GM23248 (cell line): ENCODE data around the gene ENTREP3. TPM values are rescaled to one million over a fixed set of nuclear protein-coding genes. Genes with fewer than 3 reads are reported as not detected.

Experiments used
- DNase-seq: peaks from one replicate; pipeline ENCODE4 v3.0.0-alpha.2; 2015
- H2AFZ ChIP-seq: fragments of 200-600 bp; sonication (generic); 2 replicates; pipeline ENCODE4 v1.6.1; 2016; ENCODE audit warnings: antibody characterized with exemption
- H3F3A ChIP-seq: fragments of 200-600 bp; sonication (generic); 2 replicates; pipeline ENCODE4 v1.6.1; 2016; ENCODE audit warnings: mild to moderate bottlenecking, antibody characterized with exemption, mixed run types; ENCODE audit not compliant: insufficient read depth
- H3K27ac ChIP-seq: fragments of 200-600 bp; sonication (generic); 2 replicates; pipeline ENCODE4 v1.5.1; 2016; ENCODE audit warnings: mild to moderate bottlenecking
- H3K27me3 ChIP-seq: fragments of 200-600 bp; sonication (generic); replicated peaks from 2 replicates; pipeline ENCODE4 v1.6.1; 2016; ENCODE audit warnings: mild to moderate bottlenecking; ENCODE audit not compliant: insufficient read depth
- H3K36me3 ChIP-seq: fragments of 200-600 bp; sonication (generic); 2 replicates; pipeline ENCODE4 v1.6.1; 2016; ENCODE audit warnings: low read depth, mild to moderate bottlenecking
- H3K4me1 ChIP-seq: fragments of 200-600 bp; sonication (generic); 2 replicates; pipeline ENCODE4 v1.6.1; 2016; ENCODE audit warnings: mild to moderate bottlenecking; ENCODE audit not compliant: insufficient read depth
- H3K4me2 ChIP-seq: fragments of 200-600 bp; sonication (generic); one replicate; pipeline ENCODE4 v1.6.1; 2016; ENCODE audit warnings: mild to moderate bottlenecking; ENCODE audit not compliant: unreplicated experiment
- H3K4me3 ChIP-seq: fragments of 200-600 bp; sonication (generic); 2 replicates; pipeline ENCODE4 v1.5.1; 2016; ENCODE audit warnings: mild to moderate bottlenecking
- H3K79me2 ChIP-seq: fragments of 200-600 bp; sonication (generic); 2 replicates; pipeline ENCODE4 v1.6.1; 2016; ENCODE audit warnings: mild to moderate bottlenecking; ENCODE audit not compliant: insufficient read depth
- H3K9ac ChIP-seq: fragments of 200-600 bp; sonication (generic); 2 replicates; pipeline ENCODE4 v1.6.1; 2016; ENCODE audit warnings: mild to moderate bottlenecking
- H3K9me2 ChIP-seq: fragments of 200-600 bp; sonication (generic); 2 replicates; pipeline ENCODE4 v1.6.1; 2016; ENCODE audit warnings: mixed run types, mild to moderate bottlenecking, moderate library complexity; ENCODE audit not compliant: insufficient read depth
- H3K9me3 ChIP-seq: fragments of 200-600 bp; sonication (generic); one replicate; pipeline ENCODE4 v1.6.1; 2017; ENCODE audit warnings: low read depth
- H4K20me1 ChIP-seq: fragments of 200-600 bp; sonication (generic); 2 replicates; pipeline ENCODE4 v1.6.0; 2016; ENCODE audit not compliant: insufficient read depth
- EZH2 ChIP-seq: fragments of 200-600 bp; sonication (generic); IDR thresholded peaks from 2 replicates; pipeline ENCODE4 v1.6.1; 2018; ENCODE audit warnings: antibody characterized with exemption, mild to moderate bottlenecking; ENCODE audit not compliant: insufficient read depth, poor library complexity, severe bottlenecking
- EZH2phosphoT487 ChIP-seq: fragments of 200-600 bp; sonication (generic); IDR thresholded peaks from 2 replicates; pipeline ENCODE4 v1.6.1; 2018; ENCODE audit warnings: antibody characterized with exemption, moderate library complexity, mild to moderate bottlenecking, low read depth; ENCODE audit not compliant: insufficient read depth
- WGBS, 2 experiments: methylation state at CpG; one replicate each; pipeline ENCODE4 v1.1.6; 2015 to 2017; ENCODE audit warnings: low lambda C conversion rate in 2 of 2, low coverage in 1 of 2; ENCODE audit errors: missing lambda C conversion rate in 2 of 2; 5-methylcytosine and 5-hydroxymethylcytosine counted together
- in situ Hi-C: fragments of 300-500 bp; cut with MboI; formaldehyde crosslinking; loops from 2 replicates; pipeline ENCODE4 v1.15.0; 2020
- polyA plus RNA-seq: library from polyadenylated mRNA; unstranded; fragments of >200 nt; fragmentation: Nextera tagmentation; extraction: Ambion mirVana; gene quantifications from 2 replicates; pipeline ENCODE4 v1.2.1, GENCODE V29; 2016
- total RNA-seq: library from RNA; depleted of rRNA; stranded (reverse); fragments of >200 nt; shearing (Covaris generic); gene quantifications from 2 replicates; pipeline ENCODE4 v1.2.3, GENCODE V29; 2014

The ENTREP3 gene
- total and polyA plus RNA-seq, 2 experiments from 2014 or later: 8.0 TPM

DNA sequence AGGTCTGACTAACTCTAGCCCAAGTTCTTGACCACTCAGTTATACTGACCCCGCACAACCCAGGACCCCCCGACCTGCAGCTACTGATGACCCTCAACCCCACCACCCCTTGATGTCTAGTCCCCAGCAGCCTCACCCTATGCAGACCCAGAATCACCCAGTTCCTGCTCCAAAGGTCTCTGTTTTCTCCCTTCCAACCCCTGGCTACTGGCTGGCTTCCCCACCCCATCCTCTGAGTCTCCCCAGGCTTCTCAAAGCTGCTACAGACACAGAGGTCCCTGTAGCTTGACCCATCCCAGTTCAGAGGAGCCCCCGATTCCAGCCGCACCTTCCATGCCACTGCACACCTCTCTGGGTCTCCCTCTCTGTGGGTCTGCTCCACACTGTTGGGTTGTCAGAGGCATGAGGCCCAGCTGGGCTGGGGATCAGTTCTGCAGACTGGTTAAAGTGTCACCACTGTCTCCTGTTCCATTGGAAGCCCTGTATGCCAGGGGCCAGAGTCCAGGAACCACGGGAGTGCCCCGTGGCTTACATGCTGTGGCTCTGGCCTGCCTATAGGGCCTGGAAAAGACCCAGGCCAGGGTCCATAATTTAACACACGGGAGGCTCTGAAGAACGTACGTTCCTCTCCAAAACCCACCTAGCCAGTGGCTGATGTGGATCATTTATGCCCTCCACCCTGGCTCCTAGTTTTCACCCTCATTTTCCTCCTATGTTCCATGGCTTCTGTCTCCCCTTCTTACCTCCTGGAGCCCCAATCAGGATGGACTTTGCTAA, 45.5 kb upstream of the ENTREP3 start:
- WGBS, 2 experiments: 64 to 78% methylated on average over 9 of the region's 9 CpGs
- Histone ChIP-seq H4K20me1 (no peaks in the 10 kb centered on the region), H3K79me2 (no peaks in the 10 kb centered on the region), H3K36me3 (no peaks in the 10 kb centered on the region), H3K9me2 (no peaks in the 10 kb centered on the region), H3K27ac (no peak overlapping the region), H3F3A (0 out of 2 replicates have a peak, but pooled peaks cover 4% of the 10 kb centered on the region), H3K4me1 (peaks cover 7% of the 10 kb centered on the region), H3K4me3 (no peak overlapping the region), H3K4me2 (no peak overlapping the region), H3K9ac (no peak overlapping the region), H3K9me3 (no peaks in the 10 kb centered on the region), H2AFZ (no peak overlapping the region), H3K27me3 (peaks cover 2% of the 10 kb centered on the region; the same call in 1 of the 2 replicates)
- no peak for DNase-seq
- no peak for TF ChIP-seq EZH2
- TF ChIP-seq EZH2phosphoT487: no peak
- in situ Hi-C loops: no loop called here

DNA sequence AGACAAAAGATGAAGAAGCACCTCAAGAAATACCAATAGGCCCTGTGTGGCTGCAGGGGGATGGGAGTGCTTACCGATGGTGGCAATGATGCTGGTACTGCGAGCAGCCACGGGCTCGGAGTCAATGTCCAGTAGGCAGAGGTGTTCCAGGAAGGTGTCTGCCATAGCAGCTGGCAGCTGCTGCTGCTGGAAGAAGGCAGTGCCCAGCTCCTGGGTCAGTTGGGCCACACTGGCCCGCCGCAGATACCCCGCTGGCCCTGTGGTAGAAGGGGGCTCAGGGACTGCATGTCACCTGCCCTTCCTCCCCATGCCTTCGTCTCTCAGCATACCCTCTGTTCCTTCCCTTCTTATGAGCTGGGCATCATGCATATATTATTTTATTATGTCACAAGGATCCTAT, 44.7 kb upstream of the ENTREP3 start:
- in situ Hi-C loops: no loop called here
- no peak for TF ChIP-seq EZH2phosphoT487
- no peak for TF ChIP-seq EZH2
- no peaks in the 10 kb centered on the region for H3K9me2 ChIP-seq

DNA sequence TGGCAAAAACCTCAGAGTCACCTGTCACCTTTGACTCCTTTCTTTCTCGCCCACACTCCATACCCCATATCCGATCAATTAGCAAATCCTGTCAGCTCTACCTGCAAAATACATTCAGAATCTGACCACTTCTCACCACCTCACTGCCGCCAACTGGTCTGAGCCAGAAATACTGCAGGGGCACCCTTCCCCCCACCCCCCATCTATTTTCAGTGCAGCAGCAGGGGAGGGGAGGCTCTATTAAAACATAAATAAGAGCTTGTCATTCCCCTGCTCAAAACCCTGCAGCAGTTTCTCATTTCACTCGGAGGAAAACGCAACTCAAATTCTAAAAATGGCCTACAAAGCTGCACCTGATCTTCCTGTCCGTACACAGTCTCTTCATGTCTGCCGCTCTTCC, 42.1 kb upstream of the ENTREP3 start:
- H3K4me2 ChIP-seq: no peak overlapping the region
- no peaks in the 10 kb centered on the region for H3F3A ChIP-seq
- whole genome bisulfite sequencing, 2 experiments: 55 to 63% methylated on average over 7 of the region's 7 CpGs
- no peak for TF ChIP-seq EZH2phosphoT487
- no peak for TF ChIP-seq EZH2
- no peaks in the 10 kb centered on the region for H4K20me1 ChIP-seq
- in situ Hi-C loops: no loop called here
- H3K27me3 ChIP-seq: peaks cover 19% of the 10 kb centered on the region
- no peaks in the 10 kb centered on the region for H3K79me2 ChIP-seq
- no peaks in the 10 kb centered on the region for H3K36me3 ChIP-seq
- H3K9me2 ChIP-seq: no peaks in the 10 kb centered on the region
- no peaks in the 10 kb centered on the region for H3K9me3 ChIP-seq
- H3K4me3 ChIP-seq: no peak overlapping the region
- no peak for DNase-seq
- H3K4me1 ChIP-seq: no peaks in the 10 kb centered on the region
- H3K27ac ChIP-seq: no peak overlapping the region
- H2AFZ ChIP-seq: no peak overlapping the region
- H3K9ac ChIP-seq: no peak overlapping the region

More for the DNA sequence above, 44.7 kb upstream of the ENTREP3 start:
- no peak overlapping the region for H2AFZ ChIP-seq
- H3K27ac ChIP-seq: no peak overlapping the region
- 70 to 77% methylated on average over 8 of the region's 8 CpGs for WGBS, 2 experiments
- H3K9ac ChIP-seq: no peak overlapping the region
- H3K36me3 ChIP-seq: no peaks in the 10 kb centered on the region
- no peak overlapping the region for H3K4me3 ChIP-seq
- H3F3A ChIP-seq: 0 out of 2 replicates have a peak, but pooled peaks cover under 1% of the 10 kb centered on the region
- no peak overlapping the region for H3K4me2 ChIP-seq
- no peak for DNase-seq
- no peaks in the 10 kb centered on the region for H3K79me2 ChIP-seq
- no peaks in the 10 kb centered on the region for H3K9me3 ChIP-seq
- H4K20me1 ChIP-seq: no peaks in the 10 kb centered on the region
- no peaks in the 10 kb centered on the region; the same call in 1 of the 2 replicates for H3K4me1 ChIP-seq
- H3K27me3 ChIP-seq: peaks cover 9% of the 10 kb centered on the region

DNA sequence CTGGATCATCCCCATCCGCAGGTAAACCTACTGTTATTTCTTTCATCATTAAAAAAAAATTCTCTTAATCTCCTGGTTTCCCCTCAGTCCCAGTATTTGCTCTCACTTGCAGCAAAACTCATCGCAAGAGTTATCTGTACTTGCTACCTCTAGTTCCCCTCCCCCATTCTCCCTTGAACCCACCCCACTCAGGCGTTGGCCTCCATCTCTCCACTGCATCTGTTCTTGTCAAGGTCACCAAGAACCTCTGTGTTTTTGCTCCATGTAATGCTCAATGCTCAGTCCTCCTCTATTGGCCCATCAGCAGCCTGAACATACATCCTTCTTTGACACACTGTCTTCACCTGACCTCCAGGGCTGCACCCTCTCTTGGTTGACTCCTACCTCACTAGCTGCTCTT, 41.4 kb upstream of the ENTREP3 start:
- in situ Hi-C loops: no loop called here
- no peaks in the 10 kb centered on the region for H3K79me2 ChIP-seq
- no peak overlapping the region for H3K4me3 ChIP-seq
- no peaks in the 10 kb centered on the region for H3K36me3 ChIP-seq
- no peaks in the 10 kb centered on the region for H4K20me1 ChIP-seq
- H3K9me2 ChIP-seq: no peaks in the 10 kb centered on the region
- H3F3A ChIP-seq: no peaks in the 10 kb centered on the region
- DNase-seq: no peak
- no peaks in the 10 kb centered on the region for H3K9me3 ChIP-seq
- no peak overlapping the region for H3K27ac ChIP-seq
- no peak overlapping the region for H3K9ac ChIP-seq
- H3K27me3 ChIP-seq: peaks cover 19% of the 10 kb centered on the region
- TF ChIP-seq EZH2phosphoT487 (no peak), EZH2 (no peak)
- WGBS, 2 experiments: 71 to 74% methylated on average over 3 of the region's 3 CpGs
- H3K4me1 ChIP-seq: no peaks in the 10 kb centered on the region
- no peak overlapping the region for H3K4me2 ChIP-seq
- H2AFZ ChIP-seq: no peak overlapping the region
